Upper lobe of right lung (tissue), 1 donor: ENCODE data around the gene HNRNPA0. TPM values are rescaled to one million over a fixed set of nuclear protein-coding genes. Genes with fewer than 3 reads are reported as not detected.

ENCODE experiments used
- ATAC-seq: fragments of 200-7000 bp; cut with Tn5 transposase; one replicate; pipeline ENCODE4 v1.9.1; 2020; ENCODE audit warnings: mild to moderate bottlenecking, moderate library complexity
- DNase-seq: peaks from one replicate; pipeline ENCODE4 v3.0.0-alpha.2; 2020
- H3K27ac ChIP-seq: fragments of 200-600 bp; one replicate; pipeline ENCODE4 v1.8.0; 2022
- H3K27me3 ChIP-seq: fragments of 200-600 bp; one replicate; pipeline ENCODE4 v1.8.0; 2022; ENCODE audit warnings: mild to moderate bottlenecking
- H3K36me3 ChIP-seq: fragments of 200-600 bp; one replicate; pipeline ENCODE4 v1.8.0; 2022
- H3K4me1 ChIP-seq: fragments of 200-600 bp; one replicate; pipeline ENCODE4 v1.8.0; 2022
- H3K4me3 ChIP-seq: fragments of 200-600 bp; one replicate; pipeline ENCODE4 v1.8.0; 2022; ENCODE audit warnings: mild to moderate bottlenecking
- H3K9me3 ChIP-seq: fragments of 200-600 bp; one replicate; pipeline ENCODE4 v1.8.0; 2022
- CTCF ChIP-seq: fragments of 200-600 bp; IDR thresholded peaks from one replicate; pipeline ENCODE4 v1.8.0; 2022; ENCODE audit warnings: antibody characterized with exemption
- intact Hi-C: fragments of 100-400 bp; cut with DNase I; formaldehyde crosslinking; loops from one replicate; pipeline ENCODE4 v1.11.0; 2022
- total RNA-seq: library from RNA; stranded (reverse); fragmentation: NEBNext Ultra II Directional; extraction: Animal tissue kit (Norgen Biotek cat#: 25700); gene quantifications from one replicate; pipeline ENCODE4 v1.2.1, GENCODE V29; 2021
- donor health status: DM: no; HTN: yes; CAD: no; lungs with severe emphysema.

HNRNPA0 gene
- total RNA-seq, 1 donor from 2014 or later: 22.8 TPM

- H3K9me3 ChIP-seq: no peaks in the 10 kb centered on the region
- H3K27ac ChIP-seq: no peak overlapping the region
- H3K4me1 ChIP-seq: no peaks in the 10 kb centered on the region
- H3K27me3 ChIP-seq: no peaks in the 10 kb centered on the region
- H3K36me3 ChIP-seq: no peaks in the 10 kb centered on the region
- DNase-seq (no peak), ATAC-seq (no peak)
- TF ChIP-seq CTCF: no peak
- intact Hi-C loops: no loop called here
- no peak overlapping the region for H3K4me3 ChIP-seq
Observed at GRCh38 chr5:137716337-137716736, 37.8 kb downstream of the HNRNPA0 start.

GRCh38 chr5:137715456-137715855, 38.7 kb downstream of the HNRNPA0 start:
- DNase-seq (no peak), ATAC-seq (no peak)
- Histone ChIP-seq H3K4me3 (no peak overlapping the region), H3K27me3 (no peaks in the 10 kb centered on the region), H3K27ac (no peak overlapping the region), H3K4me1 (no peaks in the 10 kb centered on the region), H3K9me3 (no peaks in the 10 kb centered on the region), H3K36me3 (no peaks in the 10 kb centered on the region)
- intact Hi-C loops: no loop called here
- TF ChIP-seq CTCF: no peak

GRCh38 chr5:137714946-137715345, 39.2 kb downstream of the HNRNPA0 start:
- Histone ChIP-seq H3K27ac (no peak overlapping the region), H3K4me3 (no peak overlapping the region), H3K36me3 (no peaks in the 10 kb centered on the region), H3K4me1 (no peaks in the 10 kb centered on the region), H3K9me3 (no peaks in the 10 kb centered on the region), H3K27me3 (no peaks in the 10 kb centered on the region)
- intact Hi-C loops: no loop called here
- TF ChIP-seq CTCF: no peak
- no peak for ATAC-seq
- no peak for DNase-seq

- no peak for TF ChIP-seq CTCF
Observed at GRCh38 chr5:137714494-137714893, 39.7 kb downstream of the HNRNPA0 start.

GRCh38 chr5:137712139-137712667, 42.0 kb downstream of the HNRNPA0 start:
- Histone ChIP-seq H3K27ac (no peak overlapping the region), H3K27me3 (no peaks in the 10 kb centered on the region), H3K36me3 (no peaks in the 10 kb centered on the region), H3K4me1 (no peaks in the 10 kb centered on the region), H3K9me3 (no peaks in the 10 kb centered on the region), H3K4me3 (no peak overlapping the region)
- TF ChIP-seq CTCF: no peak
- DNase-seq (no peak), ATAC-seq (no peak)
- intact Hi-C loops: no loop called here

More at GRCh38 chr5:137714494-137714893, 39.7 kb downstream of the HNRNPA0 start:
- Histone ChIP-seq H3K27me3 (no peaks in the 10 kb centered on the region), H3K36me3 (no peaks in the 10 kb centered on the region), H3K4me1 (no peaks in the 10 kb centered on the region), H3K9me3 (no peaks in the 10 kb centered on the region), H3K4me3 (no peak overlapping the region), H3K27ac (no peak overlapping the region)
- intact Hi-C loops: no loop called here
- no peak for DNase-seq
- no peak for ATAC-seq

GRCh38 chr5:137710086-137710485, 44.1 kb downstream of the HNRNPA0 start:
- no peak overlapping the region for H3K4me3 ChIP-seq
- DNase-seq (no peak), ATAC-seq (no peak)
- no peak overlapping the region for H3K27ac ChIP-seq
- H3K9me3 ChIP-seq: no peaks in the 10 kb centered on the region
- intact Hi-C loops: no loop called here
- no peak for TF ChIP-seq CTCF
- H3K4me1 ChIP-seq: no peaks in the 10 kb centered on the region
- H3K36me3 ChIP-seq: no peaks in the 10 kb centered on the region
- no peaks in the 10 kb centered on the region for H3K27me3 ChIP-seq
